ENCODE measurements around the gene PPP2R5A. TPM values are rescaled to one million over a fixed set of nuclear protein-coding genes. Genes with fewer than 3 reads are reported as not detected.

Gene PPP2R5A
- total and polyA plus RNA-seq, 2 of the 8 experiments (the other 6 are each of a cell fraction or from before 2014, with no cell fraction given): 14.6 to 36.3 TPM

DNA sequence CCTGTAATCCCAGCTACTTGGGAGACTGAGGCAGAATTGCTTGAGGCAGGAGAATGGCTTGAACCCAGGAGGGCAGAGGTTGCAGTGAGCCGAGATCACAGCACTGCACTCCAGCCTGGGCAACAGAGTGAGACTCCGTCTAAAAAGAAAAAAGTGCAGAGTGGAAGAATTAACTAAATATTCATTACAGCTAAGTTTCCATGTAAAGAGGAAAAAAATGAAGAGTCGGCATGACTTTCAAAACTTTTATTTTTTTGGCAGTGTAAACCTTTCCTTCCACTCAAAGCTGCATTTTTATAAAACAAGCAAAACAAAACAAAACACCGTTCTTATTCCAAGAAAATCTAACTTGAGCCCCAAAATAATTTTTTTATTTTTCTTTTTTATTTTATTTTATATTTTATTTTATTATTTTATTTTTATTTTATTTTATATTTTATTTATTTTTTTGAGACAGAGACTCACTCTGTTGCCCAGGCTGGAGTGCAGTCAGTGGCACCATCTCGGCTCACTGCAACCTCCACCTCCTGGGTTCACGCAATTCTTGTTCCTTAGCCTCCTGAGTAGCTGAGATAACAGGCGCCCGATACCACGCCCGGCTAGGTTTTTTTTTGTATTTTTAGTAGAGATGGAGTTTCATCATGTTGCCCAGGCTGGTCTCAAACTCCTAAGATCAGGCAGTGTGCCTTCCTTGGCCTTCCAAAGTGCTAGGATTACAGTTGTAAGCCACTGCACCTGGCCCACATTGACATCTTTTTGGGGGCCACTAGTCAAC, 66.6 kb downstream of the PPP2R5A start:
- Histone ChIP-seq H3K56ac (replicated peaks; ENCODE audit: insufficient read length, low read depth, low read length) (no peak overlapping the region), H3K9ac (replicated peaks in 1 of 4; ENCODE audit: extremely low read depth in 1 of 4, low read depth in 3 of 4, low read length in 3 of 4) (no peak overlapping the region), H3K23me2 (ENCODE audit: low read depth, low read length) (no peaks in the 10 kb centered on the region), H3K79me2 (ENCODE audit: control insufficient read depth in 1 of 2, insufficient read depth in 2 of 2, low read length in 2 of 2) (no peaks in the 10 kb centered on the region), H3K4ac (replicated peaks; ENCODE audit: insufficient read length, low read depth, low read length) (no peak overlapping the region), H2BK120ac (replicated peaks; ENCODE audit: low read depth, low read length) (no peak overlapping the region), H3K18ac (ENCODE audit: extremely low read depth, low read length) (no peak overlapping the region), H3K14ac (ENCODE audit: insufficient read length) (no peak overlapping the region), H4K8ac (ENCODE audit: extremely low read depth, insufficient read depth, low read length) (no peak overlapping the region), H3K4me3 (ENCODE audit: extremely low read depth in 1 of 4, insufficient read depth in 2 of 4, low read depth in 3 of 4, low read length in 4 of 4) (no peak overlapping the region), H3K27me3 (replicated peaks in 1 of 4; ENCODE audit: control insufficient read depth in 3 of 4, extremely low read depth in 1 of 4, insufficient read depth in 3 of 4, low read length in 3 of 4) (no peaks in the 10 kb centered on the region), H3K4me1 (replicated peaks in 1 of 4; ENCODE audit: control insufficient read depth in 3 of 4, insufficient read depth in 4 of 4, low read length in 3 of 4) (no peaks in the 10 kb centered on the region), H2BK5ac (ENCODE audit: low read depth, low read length) (no peak overlapping the region), H3K23ac (ENCODE audit: insufficient read length) (no peak overlapping the region), H2AK5ac (ENCODE audit: low read depth, low read length) (no peak overlapping the region), H3K4me2 (ENCODE audit: insufficient read depth in 1 of 2, low read depth in 2 of 2, low read length in 2 of 2) (no peak overlapping the region), H2BK20ac (ENCODE audit: low read length) (no peak overlapping the region), H4K91ac (replicated peaks; ENCODE audit: insufficient read length, low read length) (no peak overlapping the region), H3K36me3 (ENCODE audit: control insufficient read depth in 2 of 4, insufficient read depth in 4 of 4, low read length in 3 of 4) (peaks cover 0 to 17% (median 5%) of the 10 kb centered on the region in 4 experiments; a peak in 4 of 8 replicates), H4K5ac (ENCODE audit: insufficient read length, low read depth, low read length) (no peak overlapping the region), H3K79me1 (ENCODE audit: low read depth, low read length) (no peaks in the 10 kb centered on the region), H2AFZ (ENCODE audit: low read length) (no peak overlapping the region), H3K9me3 (ENCODE audit: insufficient read depth in 2 of 2, low read depth in 1 of 2, low read length in 1 of 2) (no peaks in the 10 kb centered on the region), H3K27ac (ENCODE audit: low read depth, low read length) (no peak overlapping the region), H4K20me1 (replicated peaks in 1 of 2; ENCODE audit: control insufficient read depth in 1 of 2, insufficient read depth in 2 of 2, low read length in 2 of 2) (peaks cover 0 to 2% of the 10 kb centered on the region in 2 experiments), H2BK15ac (ENCODE audit: low read length) (no peak overlapping the region), H2BK12ac (ENCODE audit: low read depth, low read length) (no peak overlapping the region)
- TF ChIP-seq CEBPB (IDR thresholded peaks at IDR 0.05; ENCODE audit: low read depth, low read length): no peak
- TF ChIP-seq CBX8 (IDR thresholded peaks at IDR 0.05; ENCODE audit: borderline replicate concordance, low read depth, low read length): no peak
- TF ChIP-seq JUND (IDR thresholded peaks at IDR 0.05; ENCODE audit: low read length): no peak
- no peak for TF ChIP-seq TBP (IDR thresholded peaks at IDR 0.05; ENCODE audit: low read depth, low read length)
- TF ChIP-seq KDM1A (IDR thresholded peaks at IDR 0.05; ENCODE audit: borderline replicate concordance, low read length): no peak
- FAIRE-seq (no peak), DNase-seq (ENCODE audit: low read depth in 1 of 2, low spot score in 2 of 2) (no peak)
- ChIA-PET CTCF (ENCODE audit: partially characterized antibody) (interaction anchor here (0.7 to 2.1 kb wide), 3 partner anchors 13 to 82 kb away, joined by 3 to 9 read pairs (median 3); no protein-coding TSS in a partner anchor), POLR2A (ENCODE audit: partially characterized antibody) (no interaction called here)
- WGBS, 2 experiments (ENCODE audit: extremely low coverage in 1 of 2, insufficient coverage in 1 of 2, insufficient read length in 1 of 2, insufficient replicate concordance in 2 of 2, low coverage in 1 of 2, low lambda C conversion rate in 2 of 2, missing lambda C conversion rate in 1 of 2): 92% methylated on average over 10 of the region's 10 CpGs; no CpG with 5 or more reads in 1 of the 2 experiments
